HFFc6 (cell line): ENCODE measurements around the gene PRXL2C. TPM values are rescaled to one million over a fixed set of nuclear protein-coding genes. Genes with fewer than 3 reads are reported as not detected.
"Not testable (repeated sequence)": the region's sequence is repeated elsewhere in the genome, so short reads cannot be mapped to it uniquely, and the experiment has no call there.

Experiments
- DNase-seq: peaks from one replicate; pipeline ENCODE4 v3.0.0-alpha.2; 2018
- H3K27ac Mint-ChIP-seq: 2 replicates; pipeline ENCODE4 v1.8.0; 2020; ENCODE audit warnings: mild to moderate bottlenecking, mixed read lengths
- H3K27me3 Mint-ChIP-seq: 2 replicates; pipeline ENCODE4 v1.8.0; 2021; ENCODE audit warnings: mild to moderate bottlenecking, moderate library complexity, mixed read lengths; ENCODE audit not compliant: insufficient read depth
- H3K36me3 Mint-ChIP-seq: 2 replicates; pipeline ENCODE4 v1.8.0; 2021; ENCODE audit warnings: low read depth, mixed read lengths
- H3K4me1 Mint-ChIP-seq: 2 replicates; pipeline ENCODE4 v1.8.0; 2020; ENCODE audit warnings: low read depth, mixed read lengths
- H3K4me3 Mint-ChIP-seq: 2 replicates; pipeline ENCODE4 v1.8.0; 2020; ENCODE audit warnings: mild to moderate bottlenecking, moderate library complexity, mixed read lengths
- H3K9me3 Mint-ChIP-seq: 2 replicates; pipeline ENCODE4 v1.8.0; 2020; ENCODE audit warnings: mild to moderate bottlenecking, mixed read lengths
- long read RNA-seq: library from polyadenylated mRNA; unstranded; transcript quantifications from one replicate; pipeline ENCODE4 v2.0.0, GENCODE V29; 2019
- total RNA-seq, 6 experiments: library from RNA; stranded (reverse); fragmentation: NEBNext Ultra II Directional; extraction: Animal tissue kit (Norgen Biotek cat#: 25700); gene quantifications; 2 replicates in 1 of 6; 3 replicates in 5 of 6; pipeline ENCODE4 v1.2.3, GENCODE V29; 2021
- TF ChIP-seq, protein P1 (sequence below): fragments of 200-600 bp; sonication (generic); IDR thresholded peaks from 2 replicates; pipeline ENCODE4 v1.5.0; 2021; ENCODE audit warnings: antibody characterized with exemption, mild to moderate bottlenecking

PRXL2C gene, protein sequence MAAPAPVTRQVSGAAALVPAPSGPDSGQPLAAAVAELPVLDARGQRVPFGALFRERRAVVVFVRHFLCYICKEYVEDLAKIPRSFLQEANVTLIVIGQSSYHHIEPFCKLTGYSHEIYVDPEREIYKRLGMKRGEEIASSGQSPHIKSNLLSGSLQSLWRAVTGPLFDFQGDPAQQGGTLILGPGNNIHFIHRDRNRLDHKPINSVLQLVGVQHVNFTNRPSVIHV
- 10 to 100 TPM; 16.3 to 19.7 (median 17.8) TPM for total RNA-seq
- long read RNA-seq, transcript PRXL2C-201 (6 exons, 2,863 nt): major isoform, 7 of 29 reads
- long read RNA-seq, partial matches to known transcripts: 0 of 29 reads
- long read RNA-seq, other reads (novel, unspliced or antisense): 22 of 29 reads

DNA sequence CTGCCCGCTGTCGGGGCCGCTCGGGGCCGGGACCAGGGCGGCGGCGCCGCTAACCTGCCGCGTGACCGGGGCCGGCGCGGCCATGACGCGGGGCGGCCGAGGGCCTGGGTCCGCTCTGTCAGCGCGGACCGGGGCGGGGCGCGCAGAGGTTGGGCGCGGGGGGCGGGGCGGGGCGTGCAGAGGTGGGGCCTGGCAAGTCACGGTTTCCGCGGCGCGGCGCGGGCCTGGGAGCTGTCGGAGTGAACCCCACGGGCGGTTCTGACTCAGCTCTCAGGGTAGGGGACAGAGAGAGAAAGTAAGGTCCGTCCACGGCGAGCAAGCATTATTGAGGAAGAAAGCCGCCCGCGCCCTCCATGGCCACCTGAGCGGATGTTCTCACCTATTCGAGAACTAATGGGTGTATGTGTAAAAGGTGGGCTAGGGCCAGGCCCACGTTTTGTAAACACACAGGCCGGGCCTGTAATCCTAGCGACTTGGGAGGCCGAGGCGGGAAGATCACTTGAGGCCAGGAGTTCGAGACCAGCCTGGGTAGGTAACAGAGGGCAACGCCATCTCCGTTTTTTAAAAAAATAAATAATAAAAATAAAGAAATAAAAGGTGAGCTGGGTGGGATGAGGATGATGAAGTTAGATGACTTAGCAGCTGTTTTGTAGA is at the start of gene PRXL2C:
PRXL2C (minus strand) TSS at position 120 of the 654 bp plus-strand sequence; CDS start at position 84, 36 bp downstream.
- TF ChIP-seq, protein P1, sequence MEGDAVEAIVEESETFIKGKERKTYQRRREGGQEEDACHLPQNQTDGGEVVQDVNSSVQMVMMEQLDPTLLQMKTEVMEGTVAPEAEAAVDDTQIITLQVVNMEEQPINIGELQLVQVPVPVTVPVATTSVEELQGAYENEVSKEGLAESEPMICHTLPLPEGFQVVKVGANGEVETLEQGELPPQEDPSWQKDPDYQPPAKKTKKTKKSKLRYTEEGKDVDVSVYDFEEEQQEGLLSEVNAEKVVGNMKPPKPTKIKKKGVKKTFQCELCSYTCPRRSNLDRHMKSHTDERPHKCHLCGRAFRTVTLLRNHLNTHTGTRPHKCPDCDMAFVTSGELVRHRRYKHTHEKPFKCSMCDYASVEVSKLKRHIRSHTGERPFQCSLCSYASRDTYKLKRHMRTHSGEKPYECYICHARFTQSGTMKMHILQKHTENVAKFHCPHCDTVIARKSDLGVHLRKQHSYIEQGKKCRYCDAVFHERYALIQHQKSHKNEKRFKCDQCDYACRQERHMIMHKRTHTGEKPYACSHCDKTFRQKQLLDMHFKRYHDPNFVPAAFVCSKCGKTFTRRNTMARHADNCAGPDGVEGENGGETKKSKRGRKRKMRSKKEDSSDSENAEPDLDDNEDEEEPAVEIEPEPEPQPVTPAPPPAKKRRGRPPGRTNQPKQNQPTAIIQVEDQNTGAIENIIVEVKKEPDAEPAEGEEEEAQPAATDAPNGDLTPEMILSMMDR: no peak
- Mint-ChIP-seq H3K4me3 (peak within 1 kb of the TSS; percentile 93), H3K27me3 (peaks cover 5% of the 10 kb centered on the region), H3K27ac (peak within 1 kb of the TSS; percentile 98), H3K4me1 (peaks cover 41% of the 10 kb centered on the region), H3K9me3 (no peaks in the 10 kb centered on the region), H3K36me3 (peaks cover 4% of the 10 kb centered on the region; the same call in 1 of the 2 replicates)
- peak; percentile 62 for DNase-seq

DNA sequence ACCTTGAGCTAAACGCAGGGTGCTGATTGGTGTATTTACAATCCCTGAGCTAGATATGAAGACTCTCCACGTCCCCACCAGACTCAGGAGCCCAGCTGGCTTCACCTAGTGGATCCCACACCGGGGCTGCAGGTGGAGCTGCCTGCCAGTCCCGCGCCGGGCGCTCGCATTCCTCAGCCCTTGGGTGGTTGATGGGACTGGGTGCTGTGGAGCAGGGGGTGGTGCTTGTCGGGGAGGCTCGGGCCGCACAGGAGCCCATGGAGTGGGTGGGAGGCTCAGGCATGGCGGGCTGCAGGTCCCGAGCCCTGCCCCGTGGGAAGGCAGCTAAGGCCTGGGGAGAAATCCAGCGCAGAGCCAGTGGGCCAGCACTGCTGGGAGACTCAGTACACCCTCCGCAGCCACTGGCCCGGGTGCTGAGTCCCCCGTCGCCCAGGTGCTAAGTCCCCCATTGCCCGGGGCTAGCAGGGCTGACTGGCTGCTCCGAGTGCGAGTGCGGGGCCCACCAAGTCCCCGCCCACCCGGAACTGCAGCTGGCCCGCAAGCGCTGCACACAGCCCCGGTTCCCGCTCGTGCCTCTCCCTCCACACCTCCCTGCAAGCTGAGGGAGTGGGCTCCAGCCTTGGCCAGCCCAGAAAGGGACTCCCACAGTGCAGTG is 45.7 kb upstream of the PRXL2C start:
- not testable (repeated sequence) for H3K4me3 Mint-ChIP-seq, H3K36me3 Mint-ChIP-seq, DNase-seq, H3K27ac Mint-ChIP-seq, H3K4me1 Mint-ChIP-seq, H3K27me3 Mint-ChIP-seq
- peaks cover 22% of the 10 kb centered on the region for H3K9me3 Mint-ChIP-seq

DNA sequence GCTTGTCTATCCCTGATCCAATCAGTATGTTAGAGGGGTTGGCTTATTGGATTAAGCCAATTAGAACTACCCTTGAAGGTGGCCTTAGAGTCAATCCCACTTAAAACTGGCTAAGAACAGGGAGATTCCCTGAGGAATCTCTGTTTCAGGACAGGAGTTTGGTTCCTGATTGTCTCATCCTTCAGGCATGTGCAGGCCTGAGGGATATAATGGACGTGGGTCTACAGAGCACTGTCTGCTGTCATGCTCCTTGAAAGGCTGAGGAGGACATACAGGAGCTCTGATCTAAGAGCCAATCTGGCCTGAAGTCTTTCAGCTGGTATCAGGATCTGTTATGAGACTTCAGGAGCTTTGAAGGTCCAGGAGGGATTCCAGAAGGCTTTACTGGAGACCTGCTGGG is 36.2 kb upstream of the PRXL2C start:
- Mint-ChIP-seq H3K36me3 (no peaks in the 10 kb centered on the region), H3K9me3 (peaks cover 7% of the 10 kb centered on the region), H3K27me3 (peaks cover 7% of the 10 kb centered on the region), H3K4me3 (no peak overlapping the region), H3K4me1 (no peaks in the 10 kb centered on the region), H3K27ac (no peak overlapping the region)
- DNase-seq: no peak
- TF ChIP-seq, protein P1: no peak

DNA sequence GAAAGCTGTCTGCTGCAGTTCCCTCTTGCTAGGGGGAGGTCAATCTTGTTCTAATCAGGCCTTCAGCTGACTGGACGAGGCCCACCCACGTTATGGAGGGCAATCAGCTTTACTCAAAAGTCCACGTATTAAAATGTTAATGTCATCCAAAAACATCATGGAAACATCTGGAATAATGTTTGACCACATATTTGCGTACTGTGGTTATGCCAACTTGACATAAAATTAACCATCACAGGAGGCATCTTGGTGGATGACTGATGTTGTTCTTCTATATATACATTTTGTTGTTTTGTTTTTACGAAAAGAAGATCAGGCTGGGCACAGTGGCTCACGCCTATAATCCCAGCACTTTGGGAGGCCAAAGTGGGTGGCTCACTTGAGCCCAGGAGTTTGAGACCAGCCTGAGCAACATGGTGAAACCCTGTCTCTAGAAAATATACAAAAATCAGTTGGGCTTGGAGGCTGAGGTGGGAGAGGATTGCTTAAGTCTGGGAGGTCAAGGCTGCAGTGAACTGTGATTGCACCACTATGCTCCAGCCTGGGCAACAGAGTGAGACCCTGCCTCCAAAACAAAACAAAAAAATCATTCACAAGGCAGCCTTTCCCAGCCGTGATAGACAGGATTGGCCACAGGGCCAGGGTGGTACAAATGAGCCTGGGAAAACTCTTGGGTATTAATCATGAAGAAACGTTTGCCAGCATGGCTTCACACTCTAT is 33.8 kb upstream of the PRXL2C start:
- no peaks in the 10 kb centered on the region for H3K4me1 Mint-ChIP-seq
- no peaks in the 10 kb centered on the region for H3K36me3 Mint-ChIP-seq
- TF ChIP-seq, protein P1: no peak
- H3K9me3 Mint-ChIP-seq: peaks cover 7% of the 10 kb centered on the region
- no peak for DNase-seq
- no peak overlapping the region for H3K4me3 Mint-ChIP-seq
- peaks cover 7% of the 10 kb centered on the region for H3K27me3 Mint-ChIP-seq
- no peak overlapping the region for H3K27ac Mint-ChIP-seq

DNA sequence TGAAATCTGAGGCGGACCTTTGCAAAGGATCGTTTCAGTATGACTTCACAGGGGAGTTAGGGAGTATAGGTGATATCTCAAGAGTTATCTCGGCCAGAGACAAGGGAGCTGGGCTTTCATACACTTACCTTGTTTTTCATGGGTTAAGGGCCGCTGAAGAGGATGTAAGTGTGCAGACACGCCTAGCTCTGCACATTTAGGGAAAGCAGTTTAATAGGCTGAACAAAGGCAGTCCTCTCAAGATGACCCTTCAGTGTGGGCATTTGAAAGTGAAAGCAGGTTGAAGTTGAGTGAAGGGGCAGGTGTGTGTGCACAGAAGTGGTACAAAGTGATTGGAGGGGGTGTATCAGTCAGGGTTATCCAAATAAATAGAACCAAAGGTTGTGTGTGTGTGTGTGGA is 33.1 kb upstream of the PRXL2C start:
- Mint-ChIP-seq H3K36me3 (no peaks in the 10 kb centered on the region), H3K9me3 (peaks cover 5% of the 10 kb centered on the region), H3K27me3 (peaks cover 7% of the 10 kb centered on the region), H3K27ac (no peak overlapping the region), H3K4me3 (no peak overlapping the region), H3K4me1 (no peaks in the 10 kb centered on the region)
- TF ChIP-seq, protein P1: no peak
- no peak for DNase-seq
